Measurements from ENCODE around the gene PLEKHG2. TPM values are rescaled to one million over a fixed set of nuclear protein-coding genes. Genes with fewer than 3 reads are reported as not detected.

The PLEKHG2 gene
- total RNA-seq, 1 donor: 14.1 TPM

DNA sequence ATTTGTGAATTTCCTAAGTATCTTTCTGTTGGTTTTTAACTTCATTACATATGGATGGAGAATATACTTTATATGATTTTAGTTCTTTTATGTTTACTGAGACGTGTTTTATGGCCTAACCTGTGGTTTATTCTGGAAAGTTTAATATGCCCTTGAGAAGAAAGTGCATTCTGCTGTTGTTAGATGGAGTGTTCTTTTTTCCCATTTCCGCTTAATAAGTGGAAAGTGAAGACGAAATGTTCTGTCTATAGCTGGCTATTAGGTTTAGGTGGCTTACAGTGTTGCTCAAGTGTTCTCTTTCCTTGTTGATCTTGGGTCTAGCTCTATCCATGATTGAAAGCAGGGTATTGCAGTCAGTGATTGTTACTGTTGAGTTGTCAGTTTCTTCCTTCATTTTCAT is 50.9 kb downstream of the PLEKHG2 start:
- TF ChIP-seq CTCF (IDR thresholded peaks at IDR 0.05; ENCODE audit: insufficient read depth, low read length): no peak
- DNase-seq (ENCODE audit: low read depth): no peak
- H3K4me3 ChIP-seq (ENCODE audit: low read depth, low read length): no peak overlapping the region

- no peak overlapping the region for H3K4me3 ChIP-seq (ENCODE audit: low read depth, low read length)
- no peak for DNase-seq (ENCODE audit: low read depth)
- TF ChIP-seq CTCF (IDR thresholded peaks at IDR 0.05; ENCODE audit: insufficient read depth, low read length): no peak
Measured at GRCh38 chr19:39465956-39466747, 53.7 kb downstream of the PLEKHG2 start.

GRCh38 chr19:39467941-39468340 is 55.5 kb downstream of the PLEKHG2 start:
- DNase-seq (ENCODE audit: low read depth): no peak
- H3K4me3 ChIP-seq (ENCODE audit: low read depth, low read length): no peak overlapping the region
- no peak for TF ChIP-seq CTCF (IDR thresholded peaks at IDR 0.05; ENCODE audit: insufficient read depth, low read length)

- DNase-seq (ENCODE audit: low read depth): no peak
- no peak overlapping the region for H3K4me3 ChIP-seq (ENCODE audit: low read depth, low read length)
- no peak for TF ChIP-seq CTCF (IDR thresholded peaks at IDR 0.05; ENCODE audit: insufficient read depth, low read length)
Measured at GRCh38 chr19:39469036-39469435, 56.6 kb downstream of the PLEKHG2 start.

- no peak for TF ChIP-seq CTCF (IDR thresholded peaks at IDR 0.05; ENCODE audit: insufficient read depth, low read length)
- no peak overlapping the region for H3K4me3 ChIP-seq (ENCODE audit: low read depth, low read length)
- DNase-seq (ENCODE audit: low read depth): no peak
Measured at GRCh38 chr19:39469567-39469966, 57.1 kb downstream of the PLEKHG2 start.

- no peak for DNase-seq (ENCODE audit: low read depth)
- H3K4me3 ChIP-seq (ENCODE audit: low read depth, low read length): no peak overlapping the region
- TF ChIP-seq CTCF (IDR thresholded peaks at IDR 0.05; ENCODE audit: insufficient read depth, low read length): no peak
Measured at GRCh38 chr19:39470724-39471339, 58.4 kb downstream of the PLEKHG2 start.
